A549 (cell line): Measurements from ENCODE around the gene RCE1. TPM values are rescaled to one million over a fixed set of nuclear protein-coding genes. Genes with fewer than 3 reads are reported as not detected.

ENCODE experiments used
- ATAC-seq, 2 experiments: fragments of 200-7000 bp in 1 of 2; fragments of >200 bp in 1 of 2; cut with Nextera tagmentation in 1 of 2; cut with Tn5 transposase in 1 of 2; 3 replicates each; pipeline versions ENCODE4 v1.8.0 to v1.9.1; 2018 to 2020; ENCODE audit warnings: mild to moderate bottlenecking in 1 of 2, moderate library complexity in 1 of 2
- CTCF ChIA-PET: fragments of 300-600 bp; sonication (Branson Sonifier 250); formaldehyde crosslinking; extraction: SDS; loops from one replicate; lab custom pipeline; 2021; ENCODE audit warnings: antibody characterized with exemption, inconsistent platforms; lab: Yijun Ruan, JAX
- POLR2A ChIA-PET: fragments of 350-600 bp; formaldehyde crosslinking; extraction: SDS; loops from one replicate; lab custom pipeline; 2021; ENCODE audit warnings: antibody characterized with exemption, inconsistent platforms; lab: Yijun Ruan, JAX
- DNase-seq, 2 experiments: peaks; one replicate each; pipeline versions ENCODE4 v3.0.0 to v3.0.0-alpha.2; 2011 to 2016; ENCODE audit warnings: low read depth in 1 of 2, low spot score in 1 of 2
- FAIRE-seq: peaks from 2 replicates; lab custom pipeline; 2011; peaks lifted over from hg19 to GRCh38; lab: Jason Lieb, UNC
- H3K27ac ChIP-seq, 2 experiments: fragments of >200 bp; sonication (Bioruptor Twin); formaldehyde crosslinking; 3 replicates each; pipeline ENCODE4 v1.5.1; 2016 to 2017
- H3K4me1 ChIP-seq: fragments of >200 bp; sonication (Bioruptor Twin); formaldehyde crosslinking; 3 replicates; pipeline ENCODE4 v1.6.1; 2016
- H3K4me2 ChIP-seq: fragments of >200 bp; sonication (Bioruptor Twin); formaldehyde crosslinking; 3 replicates; pipeline ENCODE4 v1.6.1; 2016
- H3K4me3 ChIP-seq: fragments of >200 bp; sonication (Bioruptor Twin); formaldehyde crosslinking; 3 replicates; pipeline ENCODE4 v1.5.1; 2016
- H3K9me3 ChIP-seq: fragments of >200 bp; sonication (Bioruptor Twin); formaldehyde crosslinking; 3 replicates; pipeline ENCODE4 v1.6.1; 2016
- CHD2 ChIP-seq: fragments of 150-350 bp; IDR thresholded peaks from 2 replicates; pipeline ENCODE4 v1.6.1; 2014; ENCODE audit warnings: low read length; ENCODE audit not compliant: partially characterized antibody
- WGBS: methylation state at CpG from one replicate; pipeline ENCODE4 v1.1.6; 2017; ENCODE audit errors: missing lambda C conversion rate; 5-methylcytosine and 5-hydroxymethylcytosine counted together
- polyA plus RNA-seq, 4 experiments: library from polyadenylated mRNA; depleted of rRNA in 3 of 4; stranded (reverse); fragments of >200 nt; fragmentation: RNase III in 1 of 4; extraction: RNeasy Plus Mini Kit Qiagen cat#74134 plus additional on column Dnase treatment in 1 of 4; gene quantifications; 2 replicates in 3 of 4; 3 replicates in 1 of 4; pipeline ENCODE4 v1.2.3, GENCODE V29; 2011 to 2017

Gene RCE1
- polyA plus RNA-seq, 2 of the 4 experiments (the other 2 are of a cell fraction): 20.3 to 23.3 TPM

- Histone ChIP-seq H3K9me3 (no peaks in the 10 kb centered on the region; the same call in 2 of the 3 replicates), H3K4me3 (no peak overlapping the region), H3K4me2 (no peak overlapping the region), H3K27ac (peak overlapping the region; percentile 95 to 97), H3K4me1 (peaks cover 58% of the 10 kb centered on the region)
- FAIRE-seq: no peak
- no peak for ATAC-seq
- ChIA-PET CTCF (interaction anchor here (0.7 to 2.7 kb wide), 9 partner anchors 9 to 159 kb away, joined by 3 to 12 read pairs (median 4); no protein-coding TSS in a partner anchor), POLR2A (interaction anchor here (0.6 kb wide), 1 partner anchor 125 kb away, joined by 5 read pairs; no protein-coding TSS in a partner anchor)
- no peak for TF ChIP-seq CHD2
- 89% methylated on average over 2 of the region's 2 CpGs for WGBS
- DNase-seq: no peak
Observed at GRCh38 chr11:66894141-66894540, 50.9 kb downstream of the RCE1 start.

Other genes with a start within 250 kb of the RCE1 start
- 33.0 and 38.0 TPM in 2 replicates for gene RBM14, start 226.8 kb upstream of the RCE1 start, polyA plus RNA-seq (2011; rRNA removed)
- 99.7 to 103 TPM (median 102 TPM) in 3 replicates for gene RBM14, start 226.8 kb upstream of the RCE1 start, polyA plus RNA-seq (2017; fragmentation: RNase III; extraction: RNeasy Plus Mini Kit Qiagen cat#74134 plus additional on column Dnase treatment)
- 190 and 264 TPM in 2 replicates for gene RBM4, start 204.7 kb upstream of the RCE1 start, polyA plus RNA-seq (2011; rRNA removed)
- gene RBM4, start 204.7 kb upstream of the RCE1 start, polyA plus RNA-seq (2017; fragmentation: RNase III; extraction: RNeasy Plus Mini Kit Qiagen cat#74134 plus additional on column Dnase treatment): 164 to 171 TPM (median 168 TPM) in 3 replicates
- 30.1 and 32.7 TPM in 2 replicates for gene RBM4B, start 165.6 kb upstream of the RCE1 start, polyA plus RNA-seq (2011; rRNA removed)
- 24.6 to 31.0 TPM (median 28.0 TPM) in 3 replicates for gene RBM4B, start 165.6 kb upstream of the RCE1 start, polyA plus RNA-seq (2017; fragmentation: RNase III; extraction: RNeasy Plus Mini Kit Qiagen cat#74134 plus additional on column Dnase treatment)
- gene SPTBN2, start 114.2 kb upstream of the RCE1 start, polyA plus RNA-seq (2011; rRNA removed): 4.4 and 5.8 TPM in 2 replicates
- gene SPTBN2, start 114.2 kb upstream of the RCE1 start, polyA plus RNA-seq (2017; fragmentation: RNase III; extraction: RNeasy Plus Mini Kit Qiagen cat#74134 plus additional on column Dnase treatment): 8.1 to 9.9 TPM (median 9.6 TPM) in 3 replicates
- 7.9 and 8.8 TPM in 2 replicates for gene LRFN4, start 13.6 kb downstream of the RCE1 start, polyA plus RNA-seq (2011; rRNA removed)
- gene LRFN4, start 13.6 kb downstream of the RCE1 start, polyA plus RNA-seq (2017; fragmentation: RNase III; extraction: RNeasy Plus Mini Kit Qiagen cat#74134 plus additional on column Dnase treatment): 33.9 to 50.0 TPM (median 44.7 TPM) in 3 replicates
- gene PC, start 114.9 kb downstream of the RCE1 start, polyA plus RNA-seq (2011; rRNA removed): 14.2 and 15.7 TPM in 2 replicates
- gene PC, start 114.9 kb downstream of the RCE1 start, polyA plus RNA-seq (2017; fragmentation: RNase III; extraction: RNeasy Plus Mini Kit Qiagen cat#74134 plus additional on column Dnase treatment): 31.3 to 53.5 TPM (median 45.9 TPM) in 3 replicates
- 9.3 and 10.8 TPM in 2 replicates for gene C11orf86, start 131.9 kb downstream of the RCE1 start, polyA plus RNA-seq (2011; rRNA removed)
- gene C11orf86, start 131.9 kb downstream of the RCE1 start, polyA plus RNA-seq (2017; fragmentation: RNase III; extraction: RNeasy Plus Mini Kit Qiagen cat#74134 plus additional on column Dnase treatment): 39.7 to 59.6 TPM (median 56.4 TPM) in 3 replicates
- 1.4 and 2.4 TPM in 2 replicates for gene SYT12, start 179.7 kb downstream of the RCE1 start, polyA plus RNA-seq (2011; rRNA removed)
- 6.6 to 10.6 TPM (median 9.6 TPM) in 3 replicates for gene SYT12, start 179.7 kb downstream of the RCE1 start, polyA plus RNA-seq (2017; fragmentation: RNase III; extraction: RNeasy Plus Mini Kit Qiagen cat#74134 plus additional on column Dnase treatment)
- 12.8 and 13.6 TPM in 2 replicates for gene RHOD, start 213.4 kb downstream of the RCE1 start, polyA plus RNA-seq (2011; rRNA removed)
- gene RHOD, start 213.4 kb downstream of the RCE1 start, polyA plus RNA-seq (2017; fragmentation: RNase III; extraction: RNeasy Plus Mini Kit Qiagen cat#74134 plus additional on column Dnase treatment): 24.8 to 33.2 TPM (median 32.7 TPM) in 3 replicates